Transverse colon (tissue), 4 donors: ENCODE results near the gene OSBPL2. TPM values are rescaled to one million over a fixed set of nuclear protein-coding genes. Genes with fewer than 3 reads are reported as not detected.

Experiments used
- DNase-seq: peaks from one replicate; pipeline ENCODE4 v3.0.0-alpha.2; 2019
- H3K27ac ChIP-seq, 4 donors: fragments of 200-600 bp; sonication (generic); 2 replicates each; pipeline ENCODE4 v1.5.1; 2016 to 2018; ENCODE audit warnings: inconsistent platforms in 4 of 4
- H3K27me3 ChIP-seq: fragments of 200-600 bp; sonication (generic); 2 replicates; pipeline ENCODE4 v1.5.1; 2017; ENCODE audit warnings: inconsistent platforms
- H3K36me3 ChIP-seq, 4 donors: fragments of 200-600 bp; sonication (generic); 2 replicates each; pipeline ENCODE4 v1.5.1; 2017 to 2019; ENCODE audit warnings: inconsistent platforms in 4 of 4
- H3K4me1 ChIP-seq, 4 donors: fragments of 200-600 bp; sonication (generic); 2 replicates each; pipeline ENCODE4 v1.5.1; 2017 to 2020; ENCODE audit warnings: inconsistent platforms in 4 of 4
- H3K4me3 ChIP-seq, 4 donors: fragments of 200-600 bp; sonication (generic); 1 replicate in 1 of 4; 2 replicates in 3 of 4; pipeline versions ENCODE4 v1.5.1 to v1.6.1; 2017 to 2019; ENCODE audit warnings: inconsistent platforms in 4 of 4
- H3K9me3 ChIP-seq, 2 donors: fragments of 200-600 bp; sonication (generic); 2 replicates each; pipeline ENCODE4 v1.5.1; 2017 to 2019; ENCODE audit warnings: inconsistent platforms in 2 of 2
- CTCF ChIP-seq, 5 experiments: fragments of 200-600 bp in 3 of 5; fragments of 450-650 bp in 2 of 5; sonication (generic) in 3 of 5; IDR thresholded peaks; 1 replicate in 2 of 5; 2 replicates in 3 of 5; pipeline ENCODE4 v1.5.1; 2016 to 2017; ENCODE audit warnings: antibody characterized with exemption in 5 of 5, inconsistent platforms in 3 of 5, mild to moderate bottlenecking in 2 of 5, moderate library complexity in 1 of 5
- EP300 ChIP-seq: sonication (generic); formaldehyde crosslinking; IDR thresholded peaks from one replicate; pipeline ENCODE4 v1.6.1; 2017; ENCODE audit warnings: antibody characterized with exemption, low read depth
- POLR2A ChIP-seq: fragments of 450-650 bp; IDR thresholded peaks from one replicate; pipeline ENCODE4 v1.6.1; 2016; ENCODE audit warnings: antibody characterized with exemption, mild to moderate bottlenecking, moderate library complexity
- POLR2AphosphoS5 ChIP-seq, 3 donors: sonication (generic); formaldehyde crosslinking; IDR thresholded peaks; one replicate each; pipeline ENCODE4 v1.6.1; 2016; ENCODE audit warnings: antibody characterized with exemption in 3 of 3
- WGBS, 2 donors: methylation state at CpG; one replicate each; pipeline ENCODE4 v1.1.5; 2018; ENCODE audit warnings: low coverage in 1 of 2; 5-methylcytosine and 5-hydroxymethylcytosine counted together
- in situ Hi-C, 4 donors: fragments of 200-750 bp; cut with MboI; loops; one replicate each; pipeline versions ENCODE4 v1.15.0 to v1.15.1; 2017; ENCODE audit warnings: low sequenced_read_pairs in 3 of 4, low pct_ligation_motif_present in 1 of 4, low pct_unique_long_range_greater_than_20kb in 1 of 4
- intact Hi-C: fragments of 100-400 bp; cut with DNase I; formaldehyde crosslinking; loops from one replicate; pipeline ENCODE4 v1.15.1; 2023; ENCODE audit warnings: low total_unique reads
- total RNA-seq, 4 donors: library from RNA; depleted of rRNA; stranded (reverse); fragments of >200 nt; gene quantifications; one replicate each; pipeline ENCODE4 v1.1.0, GENCODE V29; 2016

The OSBPL2 gene
- total RNA-seq, 4 donors from 2014 or later: 36.2 to 101 (median 73.3) TPM

GRCh38 chr20:62302341-62303061 is 64.2 kb downstream of the OSBPL2 start, which contains the start of gene ADRM1:
Gene ADRM1 (plus strand): TSS chr20:62302997. CDS start chr20:62303569, 572 bp downstream.
- Histone ChIP-seq H3K27ac (peak within 1 kb of the TSS; percentile 97 to 100 (median 98)), H3K27me3 (no peaks in the 10 kb centered on the region), H3K4me3 (peak within 1 kb of the TSS; percentile 71 to 98 (median 89)), H3K9me3 (no peaks in the 10 kb centered on the region), H3K4me1 (peaks cover 15 to 23% (median 20%) of the 10 kb centered on the region in 4 donors), H3K36me3 (peaks cover 0 to 17% (median 2%) of the 10 kb centered on the region in 4 donors)
- WGBS, 2 donors: 1% methylated on average over 76 of the region's 81 CpGs; no CpG with 5 or more reads in 1 of the 2 donors
- peak; percentile 75 to 90 (median 83) for TF ChIP-seq POLR2AphosphoS5 (IDR thresholded peaks at IDR 0.05)
- TF ChIP-seq CTCF (IDR thresholded peaks at IDR 0.05): peak; percentile 91 to 99 (median 96)
- TF ChIP-seq POLR2A: peak; percentile 58
- no peak for TF ChIP-seq EP300
- in situ Hi-C loops: no loop called here
- intact Hi-C loops: loop anchor here (2.0 kb wide), 1 partner anchor 74 kb away; no protein-coding TSS in a partner anchor
- peak; percentile 97 for DNase-seq

GRCh38 chr20:62303062-62303339 is 64.7 kb downstream of the OSBPL2 start:
- Histone ChIP-seq H3K4me3 (peak overlapping the region; percentile 71 to 98 (median 87)), H3K9me3 (no peaks in the 10 kb centered on the region), H3K27ac (peak overlapping the region; percentile 97 to 100 (median 98)), H3K4me1 (peaks cover 15 to 23% (median 20%) of the 10 kb centered on the region in 4 donors), H3K27me3 (no peaks in the 10 kb centered on the region), H3K36me3 (peaks cover 0 to 22% (median 6%) of the 10 kb centered on the region in 4 donors)
- intact Hi-C loops: loop anchor here (2.0 kb wide), 1 partner anchor 74 kb away; no protein-coding TSS in a partner anchor
- in situ Hi-C loops: no loop called here
- DNase-seq: no peak
- 0% methylated on average over 3 of the region's 39 CpGs; no CpG with 5 or more reads in 1 of the 2 donors for WGBS, 2 donors
- TF ChIP-seq EP300 (no peak), POLR2AphosphoS5 (IDR thresholded peaks at IDR 0.05) (no peak), CTCF (IDR thresholded peaks at IDR 0.05) (no peak), POLR2A (no peak)

GRCh38 chr20:62303340-62304226 is 65.3 kb downstream of the OSBPL2 start:
- TF ChIP-seq CTCF (IDR thresholded peaks at IDR 0.05) (no peak), POLR2A (no peak), POLR2AphosphoS5 (IDR thresholded peaks at IDR 0.05) (no peak), EP300 (no peak)
- Histone ChIP-seq H3K9me3 (no peaks in the 10 kb centered on the region), H3K4me1 (peaks cover 15 to 23% (median 20%) of the 10 kb centered on the region in 4 donors), H3K4me3 (peak overlapping the region; percentile 71 to 98 (median 87)), H3K36me3 (peaks cover 0 to 28% (median 9%) of the 10 kb centered on the region in 4 donors), H3K27me3 (no peaks in the 10 kb centered on the region), H3K27ac (peak overlapping the region; percentile 97 to 100 (median 98))
- peak; percentile 23 for DNase-seq
- intact Hi-C loops: loop anchor here (2.0 kb wide), 1 partner anchor 73 kb away; no protein-coding TSS in a partner anchor
- in situ Hi-C loops: no loop called here
- WGBS, 2 donors: 5 to 10% methylated on average over 2 to 38 of the region's 66 CpGs
